ENCODE data around the gene GRIN2A. TPM values are rescaled to one million over a fixed set of nuclear protein-coding genes. Genes with fewer than 3 reads are reported as not detected.

Gene GRIN2A
- total RNA-seq (not detected), polyA plus RNA-seq (not detected), total RNA-seq (0 reads per million in 6 experiments)

DNA sequence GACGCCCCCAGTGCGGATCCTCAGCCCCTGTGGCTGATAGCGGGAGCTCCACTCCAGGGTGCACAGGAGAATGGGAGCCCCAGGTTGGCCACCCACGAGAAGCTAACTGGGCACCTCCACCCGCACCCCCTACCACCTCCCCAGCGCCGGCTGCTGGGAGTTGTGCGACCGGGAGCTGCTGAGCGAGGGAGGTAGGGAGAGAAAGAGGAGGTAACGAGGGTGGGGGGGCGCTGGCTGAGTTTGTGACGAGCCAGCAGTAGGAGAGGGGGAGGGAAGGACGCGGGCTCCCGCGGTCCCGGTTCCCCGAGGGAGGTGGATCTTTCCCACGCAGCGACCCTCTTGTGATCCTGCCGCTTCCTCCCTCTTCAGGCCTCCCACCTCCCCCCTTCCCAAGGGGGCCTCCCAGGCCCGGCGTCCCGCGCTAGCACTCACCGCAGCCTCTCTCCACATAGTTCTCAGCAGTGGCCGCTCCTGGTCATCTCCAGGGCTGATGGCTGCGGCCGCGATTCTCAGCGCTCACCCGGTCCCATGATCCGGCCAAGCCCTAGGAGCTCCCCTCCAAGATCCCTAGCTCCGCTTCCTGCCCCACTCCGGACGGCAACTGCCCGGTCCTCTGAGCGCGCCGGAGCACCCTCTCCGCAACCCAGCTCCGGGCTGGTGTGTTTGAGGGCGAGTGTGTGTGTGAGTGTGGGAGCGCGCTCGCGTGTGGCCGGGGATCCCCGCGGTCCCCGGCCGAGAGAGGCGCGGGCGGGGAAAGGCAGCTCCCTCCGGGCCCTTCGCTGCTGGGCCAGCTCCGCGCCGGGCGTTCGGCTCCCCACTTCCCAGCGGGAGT, at the start of gene GRIN2A:
TSS of gene GRIN2A (minus strand) at position 207 of the 832 bp plus-strand sequence. CDS start 2,017 bp downstream, outside the sequence.
- H3K27ac Mint-ChIP-seq = no peak within 1 kb of the TSS
- DNase-seq (no peak), ATAC-seq (no peak)
- H3K4me1 Mint-ChIP-seq = peaks cover 5 to 19% (median 15%) of the 10 kb centered on the region in 4 donors
- H3K9me3 Mint-ChIP-seq = peaks cover 0 to 2% (median 0%) of the 10 kb centered on the region in 9 donors
- H3K4me3 Mint-ChIP-seq = peak within 1 kb of the TSS in 7 of 10 donors; percentile 26 to 58 (median 48)
- H3K27me3 Mint-ChIP-seq = peaks cover 21 to 65% (median 38%) of the 10 kb centered on the region in 5 donors
- POLR2A ChIA-PET = no interaction called here
- peaks cover 0 to 2% (median 0%) of the 10 kb centered on the region in 3 donors for H3K36me3 Mint-ChIP-seq

DNA sequence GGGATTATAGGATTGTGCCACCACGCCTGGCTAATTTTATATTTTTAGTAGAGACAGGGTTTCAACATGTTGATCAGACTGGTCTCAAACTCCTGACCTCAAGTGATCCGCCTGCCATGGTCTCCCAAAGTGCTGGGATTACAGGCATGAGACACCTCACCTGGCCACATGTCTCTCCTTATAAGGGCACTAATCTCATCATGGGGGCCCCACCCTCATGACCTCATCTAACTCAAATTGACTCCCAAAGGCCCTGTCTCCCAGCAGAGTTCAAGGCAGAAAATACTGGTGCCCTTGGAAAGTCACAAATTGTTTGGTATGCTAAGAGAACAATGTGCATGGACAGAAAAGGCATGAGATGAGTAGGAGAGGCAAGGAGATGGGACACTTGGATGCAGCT, 49.3 kb upstream of the GRIN2A start:
- Mint-ChIP-seq H3K36me3 (peaks cover 0 to 14% (median 7%) of the 10 kb centered on the region in 3 donors), H3K27me3 (peaks cover 0 to 14% (median 7%) of the 10 kb centered on the region in 5 donors), H3K9me3 (peaks cover 0 to 40% (median 15%) of the 10 kb centered on the region in 9 donors), H3K4me1 (peaks cover 0 to 17% (median 0%) of the 10 kb centered on the region in 4 donors), H3K27ac (no peak overlapping the region), H3K4me3 (no peak overlapping the region)
- DNase-seq (no peak), ATAC-seq (no peak)
- POLR2A ChIA-PET = no interaction called here

DNA sequence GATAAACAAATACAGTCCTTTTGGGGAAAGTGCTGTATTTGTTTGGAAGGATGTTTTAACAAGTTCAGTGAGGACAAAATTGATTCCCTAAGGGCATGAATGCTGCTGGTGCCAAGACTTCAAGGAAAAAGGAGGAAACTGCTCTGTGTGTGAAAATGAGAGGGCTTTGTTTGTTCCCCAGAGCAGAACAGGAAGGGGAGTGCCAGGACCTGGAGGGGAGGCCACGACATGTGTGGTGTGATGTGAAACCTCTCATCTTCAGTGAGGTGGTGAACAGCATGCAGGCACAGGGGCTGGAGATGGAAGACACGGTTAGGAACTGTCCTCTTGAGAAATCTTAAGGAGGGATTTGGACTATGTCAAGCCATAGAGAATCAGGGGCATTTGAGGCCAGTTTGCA, 46.6 kb upstream of the GRIN2A start:
- Mint-ChIP-seq H3K36me3 (peaks cover 0 to 14% (median 7%) of the 10 kb centered on the region in 3 donors), H3K9me3 (peaks cover 0 to 35% (median 15%) of the 10 kb centered on the region in 9 donors), H3K4me1 (peaks cover 0 to 22% (median 0%) of the 10 kb centered on the region in 4 donors), H3K4me3 (no peak overlapping the region), H3K27ac (no peak overlapping the region), H3K27me3 (peaks cover 0 to 18% (median 12%) of the 10 kb centered on the region in 5 donors)
- ATAC-seq (no peak), DNase-seq (no peak)
- POLR2A ChIA-PET = no interaction called here

DNA sequence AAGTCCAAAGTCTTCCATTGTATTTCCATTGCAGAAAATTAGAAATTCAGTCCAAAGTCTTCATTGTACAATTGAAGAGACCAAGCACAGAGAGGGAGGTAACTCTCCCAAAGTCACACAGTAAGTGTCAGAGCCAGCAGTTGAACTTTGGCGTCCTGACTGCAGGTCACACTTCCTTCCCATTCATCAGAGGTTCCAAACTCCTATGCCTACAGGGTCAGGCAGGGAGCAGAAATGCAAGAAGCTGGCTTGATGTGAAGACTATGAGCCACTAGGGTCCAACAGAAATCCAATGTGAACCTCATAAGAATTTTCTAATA, 44.7 kb upstream of the GRIN2A start:
- POLR2A ChIA-PET = no interaction called here
- Mint-ChIP-seq H3K27ac (no peak overlapping the region), H3K4me3 (no peak overlapping the region), H3K4me1 (peaks cover 0 to 22% (median 0%) of the 10 kb centered on the region in 4 donors), H3K36me3 (peaks cover 0 to 8% (median 2%) of the 10 kb centered on the region in 3 donors), H3K9me3 (peaks cover 0 to 19% (median 4%) of the 10 kb centered on the region in 9 donors), H3K27me3 (peaks cover 1 to 20% (median 12%) of the 10 kb centered on the region in 5 donors)
- DNase-seq = no peak
- no peak for ATAC-seq

DNA sequence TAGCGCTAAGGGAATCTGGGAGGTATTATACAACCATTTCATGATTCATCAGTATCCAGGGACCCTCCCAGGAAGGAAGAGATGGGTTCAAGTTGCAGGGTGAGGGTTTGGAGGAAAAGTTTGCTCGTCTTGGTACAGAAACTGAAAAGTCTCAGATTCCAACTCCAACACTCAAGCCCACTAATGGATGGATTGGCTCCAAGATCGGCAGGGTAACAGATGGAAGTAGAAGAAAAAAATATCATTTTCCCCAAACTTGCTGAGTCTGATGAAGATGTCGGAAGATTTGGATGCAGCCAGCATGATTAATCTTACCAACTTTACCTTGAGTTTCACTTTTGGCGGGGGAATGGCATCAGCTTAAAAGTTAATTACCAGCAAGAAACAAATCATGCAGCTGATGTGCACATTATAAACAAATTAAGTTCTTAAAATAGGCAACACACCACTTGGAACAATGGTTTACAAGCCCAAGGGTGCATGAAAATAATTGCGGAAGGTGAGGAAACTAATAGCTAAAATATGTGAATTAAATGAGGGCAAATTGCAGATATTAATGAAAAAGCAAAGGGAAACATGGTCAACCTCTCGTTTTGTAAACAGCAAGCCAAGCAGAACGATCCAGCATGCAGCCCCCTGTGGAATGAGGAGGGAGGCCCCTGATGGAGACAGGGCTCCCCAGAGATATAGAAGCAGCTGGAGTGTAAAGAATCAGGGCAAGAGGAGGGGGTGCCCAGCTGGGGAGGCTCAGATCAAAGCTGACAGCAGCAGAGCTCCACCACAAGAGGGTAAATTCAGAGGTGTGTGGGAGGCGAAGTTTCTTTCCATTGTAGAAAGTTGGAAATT, 44.1 kb upstream of the GRIN2A start:
- Mint-ChIP-seq H3K27ac (no peak overlapping the region), H3K4me1 (peaks cover 0 to 22% (median 0%) of the 10 kb centered on the region in 4 donors), H3K4me3 (no peak overlapping the region), H3K9me3 (peaks cover 0 to 13% (median 3%) of the 10 kb centered on the region in 9 donors), H3K27me3 (peaks cover 2 to 22% (median 12%) of the 10 kb centered on the region in 5 donors), H3K36me3 (peaks cover 0 to 8% (median 0%) of the 10 kb centered on the region in 3 donors)
- DNase-seq (no peak), ATAC-seq (no peak)
- POLR2A ChIA-PET = interaction anchor here (0.5 kb wide), 1 partner anchor 110 kb away, joined by 6 read pairs; no protein-coding TSS in a partner anchor

DNA sequence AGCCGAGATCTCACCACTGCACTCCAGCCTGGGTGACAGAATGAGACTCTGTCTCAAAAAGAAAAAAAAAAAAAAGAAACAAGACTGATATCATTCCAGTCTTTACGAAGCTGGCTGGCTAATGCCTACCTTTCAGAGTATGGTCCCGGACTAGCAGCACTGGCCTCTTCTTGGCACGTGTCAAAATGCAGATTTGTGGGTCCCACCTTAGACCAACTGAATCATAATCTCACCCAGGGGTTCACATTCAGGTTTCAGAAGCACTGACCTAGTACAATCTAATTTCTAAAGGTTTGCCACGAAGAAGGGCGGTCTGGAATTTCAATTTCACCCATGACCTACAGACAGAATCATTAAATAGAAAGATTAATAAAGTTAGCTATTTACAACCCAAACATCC, 43.4 kb upstream of the GRIN2A start:
- peaks cover 2 to 22% (median 12%) of the 10 kb centered on the region in 5 donors for H3K27me3 Mint-ChIP-seq
- no peak overlapping the region for H3K4me3 Mint-ChIP-seq
- DNase-seq = no peak
- POLR2A ChIA-PET = interaction anchor here (0.5 kb wide), 1 partner anchor 111 kb away, joined by 6 read pairs; no protein-coding TSS in a partner anchor
- no peak for ATAC-seq
- peaks cover 0 to 1% (median 0%) of the 10 kb centered on the region in 3 donors for H3K36me3 Mint-ChIP-seq
- H3K27ac Mint-ChIP-seq = no peak overlapping the region
- peaks cover 0 to 7% (median 2%) of the 10 kb centered on the region in 9 donors for H3K9me3 Mint-ChIP-seq
- peaks cover 0 to 22% (median under 1%) of the 10 kb centered on the region in 4 donors for H3K4me1 Mint-ChIP-seq

DNA sequence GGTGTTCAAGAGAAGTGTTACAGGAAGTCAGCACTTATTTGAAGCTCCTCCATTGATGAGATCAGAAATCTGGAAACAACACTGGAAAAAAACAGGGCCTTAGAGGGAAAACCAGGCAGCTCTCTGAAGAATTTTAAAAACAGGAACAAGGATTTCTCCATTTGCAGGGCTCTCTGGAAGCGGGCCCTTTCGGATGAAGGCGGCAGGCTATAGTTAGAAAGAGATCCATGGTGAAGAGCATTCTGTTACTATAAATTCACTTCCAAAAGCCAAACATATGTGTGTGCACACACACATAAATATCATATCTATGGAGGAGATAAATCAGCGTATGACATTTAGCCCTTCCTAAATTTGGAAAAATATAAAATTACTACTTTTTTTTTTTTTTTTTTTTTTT, 42.6 kb upstream of the GRIN2A start:
- H3K27ac Mint-ChIP-seq = no peak overlapping the region
- POLR2A ChIA-PET = no interaction called here
- no peaks in the 10 kb centered on the region for H3K36me3 Mint-ChIP-seq
- DNase-seq (no peak), ATAC-seq (no peak)
- peaks cover 0 to 25% (median under 1%) of the 10 kb centered on the region in 4 donors for H3K4me1 Mint-ChIP-seq
- H3K4me3 Mint-ChIP-seq = no peak overlapping the region
- H3K9me3 Mint-ChIP-seq = peaks cover 0 to 5% (median 0%) of the 10 kb centered on the region in 9 donors
- H3K27me3 Mint-ChIP-seq = peaks cover 2 to 22% (median 12%) of the 10 kb centered on the region in 5 donors

DNA sequence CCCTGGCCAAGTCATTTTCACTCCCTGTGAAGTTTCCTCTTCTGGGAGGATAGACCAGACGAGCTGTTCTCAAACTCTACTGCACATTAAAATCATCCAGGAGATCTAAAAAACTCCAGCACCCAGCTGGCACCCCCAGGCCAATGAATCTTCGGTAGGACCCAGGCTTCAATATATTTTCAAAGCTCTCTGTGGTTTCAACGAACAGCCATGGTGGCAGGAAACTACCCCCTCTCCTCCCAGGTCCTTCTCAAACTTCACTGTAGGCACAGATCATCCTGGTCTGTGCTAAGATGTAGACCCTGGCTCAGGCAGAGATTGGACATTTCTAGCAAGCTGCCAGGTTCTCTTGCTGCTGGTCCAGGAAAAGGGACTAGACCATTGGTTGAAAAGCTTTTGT, 38.7 kb upstream of the GRIN2A start:
- Mint-ChIP-seq H3K27me3 (peaks cover 2 to 15% (median 8%) of the 10 kb centered on the region in 5 donors), H3K27ac (no peak overlapping the region), H3K4me3 (no peak overlapping the region), H3K36me3 (no peaks in the 10 kb centered on the region), H3K9me3 (no peaks in the 10 kb centered on the region), H3K4me1 (peaks cover 0 to 8% (median under 1%) of the 10 kb centered on the region in 4 donors)
- no peak for ATAC-seq
- no peak for DNase-seq
- POLR2A ChIA-PET = no interaction called here

DNA sequence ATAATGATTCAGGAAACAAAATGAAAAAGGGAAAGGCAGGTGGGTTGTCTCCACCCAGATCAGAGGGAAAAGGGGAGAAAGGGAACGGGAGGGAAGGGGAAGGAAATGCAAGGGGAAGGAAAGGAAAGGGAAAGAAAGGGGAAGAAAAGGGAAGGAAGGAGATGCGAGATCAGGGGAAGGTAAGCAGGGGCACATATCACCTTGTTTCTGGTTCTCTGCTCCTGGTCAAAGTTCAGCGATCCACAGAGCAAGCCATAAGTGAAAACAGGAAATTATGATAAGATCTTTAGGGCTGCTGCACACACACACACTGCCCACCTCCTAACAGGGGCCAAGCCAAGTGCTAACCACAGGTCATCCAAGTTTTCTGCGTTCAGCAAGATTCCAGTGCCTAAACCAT, 37.5 kb upstream of the GRIN2A start:
- no peak overlapping the region for H3K27ac Mint-ChIP-seq
- no peaks in the 10 kb centered on the region for H3K9me3 Mint-ChIP-seq
- DNase-seq (no peak), ATAC-seq (no peak)
- H3K4me1 Mint-ChIP-seq = peaks cover 0 to 8% (median under 1%) of the 10 kb centered on the region in 4 donors
- H3K4me3 Mint-ChIP-seq = no peak overlapping the region
- no peaks in the 10 kb centered on the region for H3K36me3 Mint-ChIP-seq
- POLR2A ChIA-PET = no interaction called here
- H3K27me3 Mint-ChIP-seq = peaks cover 2 to 12% (median 6%) of the 10 kb centered on the region in 5 donors

DNA sequence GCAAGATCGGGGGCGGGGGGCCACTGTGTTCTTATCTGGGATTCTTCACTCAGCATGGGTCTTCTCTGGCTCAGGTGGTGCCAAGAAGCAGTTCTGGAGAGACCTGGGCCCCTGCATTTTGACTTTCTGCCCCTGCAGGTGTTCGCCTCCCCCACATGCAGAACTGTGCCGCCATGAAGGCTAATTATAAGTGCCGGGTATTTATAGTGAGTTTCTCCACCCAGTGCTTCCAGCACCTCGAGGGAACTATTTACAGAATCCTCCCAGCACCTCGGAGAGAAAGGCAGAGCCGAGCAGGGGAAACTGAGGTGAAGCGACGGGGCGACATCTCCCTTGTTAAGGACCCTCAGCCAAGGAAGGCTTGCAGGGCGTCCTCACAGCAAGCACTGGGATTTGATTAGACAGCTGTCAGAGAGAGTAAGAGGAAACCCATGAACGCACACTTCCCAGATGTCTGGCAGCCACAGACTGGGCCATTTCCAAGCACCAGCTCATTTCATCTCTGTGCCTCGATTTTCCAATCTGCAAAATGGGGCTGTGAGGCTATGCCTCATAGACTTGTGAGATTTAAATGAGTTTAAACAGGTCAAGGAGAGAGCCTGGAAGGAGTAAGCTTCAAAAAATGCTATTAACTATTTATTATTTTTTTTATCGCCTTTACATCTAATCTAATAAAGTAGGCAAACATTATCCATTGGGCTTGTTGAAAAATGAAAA, 36.4 kb upstream of the GRIN2A start:
- ATAC-seq = no peak
- no peak for DNase-seq
- no peaks in the 10 kb centered on the region for H3K36me3 Mint-ChIP-seq
- POLR2A ChIA-PET = no interaction called here
- peaks cover 2 to 17% (median 6%) of the 10 kb centered on the region in 5 donors for H3K27me3 Mint-ChIP-seq
- H3K4me1 Mint-ChIP-seq = peaks cover 0 to 8% (median under 1%) of the 10 kb centered on the region in 4 donors
- H3K27ac Mint-ChIP-seq = no peak overlapping the region
- no peaks in the 10 kb centered on the region for H3K9me3 Mint-ChIP-seq
- H3K4me3 Mint-ChIP-seq = no peak overlapping the region

DNA sequence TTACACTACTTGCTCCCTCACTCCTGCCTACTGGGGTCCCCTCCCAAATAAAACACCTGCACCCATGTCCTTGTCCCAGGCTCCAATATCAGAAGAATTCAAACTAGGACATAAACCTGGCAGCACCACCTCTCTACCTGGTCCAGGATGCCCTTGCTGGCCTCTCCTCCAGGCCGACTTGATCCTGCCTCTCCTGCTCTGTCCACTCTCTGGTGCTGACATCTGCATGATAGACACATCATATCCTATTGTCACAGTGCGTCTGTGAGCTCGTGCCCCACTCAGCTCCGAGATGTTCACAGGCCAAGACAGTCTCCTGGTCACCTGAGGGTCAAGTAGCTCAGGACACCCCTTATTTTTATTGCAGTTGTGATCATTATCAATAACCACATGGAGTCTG, 31.5 kb upstream of the GRIN2A start:
- POLR2A ChIA-PET = no interaction called here
- Mint-ChIP-seq H3K4me3 (no peak overlapping the region), H3K9me3 (no peaks in the 10 kb centered on the region), H3K27me3 (peaks cover 7 to 39% (median 13%) of the 10 kb centered on the region in 5 donors), H3K27ac (no peak overlapping the region), H3K36me3 (no peaks in the 10 kb centered on the region), H3K4me1 (no peaks in the 10 kb centered on the region)
- DNase-seq (no peak), ATAC-seq (no peak)

DNA sequence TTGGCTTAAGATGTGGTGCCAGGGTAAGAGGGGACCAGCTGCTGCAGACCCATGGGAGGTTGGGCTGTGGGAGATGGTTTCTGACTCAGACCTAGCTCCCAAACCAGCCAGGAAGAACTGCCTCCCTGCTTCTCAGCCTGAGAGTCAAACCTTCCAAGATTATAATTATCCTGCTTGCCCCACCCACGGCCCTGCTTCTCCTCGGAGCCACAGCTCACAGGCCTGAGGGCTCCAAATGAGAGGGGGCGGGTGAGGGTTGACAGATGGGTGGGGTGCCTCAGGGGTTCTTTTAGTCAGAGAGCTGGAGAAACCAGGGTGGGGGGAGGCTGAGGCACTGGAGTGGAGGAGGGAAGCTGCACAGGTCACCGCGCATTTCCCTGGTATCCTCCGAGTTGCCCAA, 28.7 kb upstream of the GRIN2A start:
- Mint-ChIP-seq H3K27me3 (peaks cover 7 to 28% (median 12%) of the 10 kb centered on the region in 5 donors), H3K9me3 (peaks cover 0 to 4% (median 0%) of the 10 kb centered on the region in 9 donors), H3K4me1 (no peaks in the 10 kb centered on the region), H3K27ac (no peak overlapping the region), H3K4me3 (no peak overlapping the region), H3K36me3 (no peaks in the 10 kb centered on the region)
- POLR2A ChIA-PET = no interaction called here
- no peak for DNase-seq
- ATAC-seq = no peak

Data from naive thymus-derived CD8-positive, alpha-beta T cell (primary cell).